ENCODE results near the gene TBPL1.

The TBPL1 gene

DNA sequence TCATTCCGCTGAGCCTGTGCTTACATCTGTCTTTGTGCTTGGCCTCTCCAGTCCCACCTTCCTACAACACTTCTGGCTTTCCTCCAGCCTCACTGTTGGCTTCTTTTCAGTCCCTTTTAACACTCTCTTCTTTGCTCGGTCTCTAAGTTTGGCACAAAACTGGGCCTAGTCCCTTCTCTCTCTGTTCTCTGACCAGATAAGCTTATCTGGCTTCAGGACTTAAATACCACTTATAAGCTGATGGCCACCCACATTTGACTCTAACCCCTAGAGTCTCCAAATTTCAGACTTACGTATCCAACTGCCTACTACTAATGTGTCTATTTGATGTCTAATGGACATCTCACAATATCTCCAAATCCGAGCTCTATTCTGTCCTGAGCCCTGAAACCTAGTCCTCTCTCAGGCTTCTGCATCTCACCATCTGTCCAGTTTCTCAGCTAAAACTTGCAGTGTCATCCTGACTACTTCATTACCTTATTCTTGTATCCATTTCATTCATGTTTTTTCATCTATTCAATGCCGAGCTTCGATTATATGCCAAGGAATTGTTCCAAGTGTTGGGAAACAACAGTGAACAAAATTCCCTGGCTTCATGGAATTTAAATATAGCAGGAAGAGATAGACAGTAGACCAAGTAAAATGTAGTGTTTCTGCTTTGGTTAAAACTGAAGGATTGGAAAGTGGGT lies 40.1 kb downstream of the TBPL1 start:
- no peaks in the 10 kb centered on the region for H3K36me3 ChIP-seq (ENCODE audit: low read depth)
- ATAC-seq (ENCODE audit: low read depth), result no peak
- TF ChIP-seq, protein P1, sequence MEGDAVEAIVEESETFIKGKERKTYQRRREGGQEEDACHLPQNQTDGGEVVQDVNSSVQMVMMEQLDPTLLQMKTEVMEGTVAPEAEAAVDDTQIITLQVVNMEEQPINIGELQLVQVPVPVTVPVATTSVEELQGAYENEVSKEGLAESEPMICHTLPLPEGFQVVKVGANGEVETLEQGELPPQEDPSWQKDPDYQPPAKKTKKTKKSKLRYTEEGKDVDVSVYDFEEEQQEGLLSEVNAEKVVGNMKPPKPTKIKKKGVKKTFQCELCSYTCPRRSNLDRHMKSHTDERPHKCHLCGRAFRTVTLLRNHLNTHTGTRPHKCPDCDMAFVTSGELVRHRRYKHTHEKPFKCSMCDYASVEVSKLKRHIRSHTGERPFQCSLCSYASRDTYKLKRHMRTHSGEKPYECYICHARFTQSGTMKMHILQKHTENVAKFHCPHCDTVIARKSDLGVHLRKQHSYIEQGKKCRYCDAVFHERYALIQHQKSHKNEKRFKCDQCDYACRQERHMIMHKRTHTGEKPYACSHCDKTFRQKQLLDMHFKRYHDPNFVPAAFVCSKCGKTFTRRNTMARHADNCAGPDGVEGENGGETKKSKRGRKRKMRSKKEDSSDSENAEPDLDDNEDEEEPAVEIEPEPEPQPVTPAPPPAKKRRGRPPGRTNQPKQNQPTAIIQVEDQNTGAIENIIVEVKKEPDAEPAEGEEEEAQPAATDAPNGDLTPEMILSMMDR (IDR thresholded peaks at IDR 0.05; ENCODE audit: poor library complexity, severe bottlenecking), result no peak
- H3K4me1 ChIP-seq (ENCODE audit: insufficient read depth, poor library complexity, severe bottlenecking), result peaks cover 16% of the 10 kb centered on the region
- no peak overlapping the region for H3K27ac ChIP-seq (ENCODE audit: poor library complexity, severe bottlenecking)
- no peak overlapping the region for H3K4me3 ChIP-seq (ENCODE audit: severe bottlenecking)
- no peak for DNase-seq (ENCODE audit: low spot score)
- no peaks in the 10 kb centered on the region for H3K27me3 ChIP-seq (ENCODE audit: insufficient read depth, poor library complexity, severe bottlenecking)
- no peaks in the 10 kb centered on the region for H3K9me3 ChIP-seq (ENCODE audit: severe bottlenecking)

DNA sequence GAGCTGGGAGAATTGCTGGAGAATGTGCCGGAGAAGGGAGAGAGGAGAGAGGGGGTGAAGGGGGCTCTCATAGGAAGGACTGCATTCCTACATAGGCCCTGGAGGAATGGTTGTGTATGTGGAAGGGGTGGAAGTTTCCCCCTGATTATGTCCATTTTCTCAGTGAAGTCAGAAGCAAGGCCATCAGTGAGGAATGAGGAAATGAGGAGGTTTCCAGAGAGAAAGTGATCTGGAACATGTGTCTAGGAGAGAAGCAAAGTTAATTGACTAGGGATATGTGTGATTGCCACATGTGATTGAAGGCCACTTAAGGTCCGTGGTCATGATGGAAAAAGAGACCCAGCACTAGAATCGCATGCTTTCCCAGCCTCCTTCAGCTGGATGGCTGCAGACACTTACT lies 42.3 kb downstream of the TBPL1 start:
- ATAC-seq (ENCODE audit: low read depth) (no peak), DNase-seq (ENCODE audit: low spot score) (no peak)
- TF ChIP-seq, protein P1 (IDR thresholded peaks at IDR 0.05; ENCODE audit: poor library complexity, severe bottlenecking), result no peak
- no peak overlapping the region for H3K27ac ChIP-seq (ENCODE audit: poor library complexity, severe bottlenecking)
- H3K27me3 ChIP-seq (ENCODE audit: insufficient read depth, poor library complexity, severe bottlenecking), result no peaks in the 10 kb centered on the region
- H3K9me3 ChIP-seq (ENCODE audit: severe bottlenecking), result no peaks in the 10 kb centered on the region
- no peak overlapping the region for H3K4me3 ChIP-seq (ENCODE audit: severe bottlenecking)
- H3K4me1 ChIP-seq (ENCODE audit: insufficient read depth, poor library complexity, severe bottlenecking), result peaks cover 20% of the 10 kb centered on the region
- no peaks in the 10 kb centered on the region for H3K36me3 ChIP-seq (ENCODE audit: low read depth)

DNA sequence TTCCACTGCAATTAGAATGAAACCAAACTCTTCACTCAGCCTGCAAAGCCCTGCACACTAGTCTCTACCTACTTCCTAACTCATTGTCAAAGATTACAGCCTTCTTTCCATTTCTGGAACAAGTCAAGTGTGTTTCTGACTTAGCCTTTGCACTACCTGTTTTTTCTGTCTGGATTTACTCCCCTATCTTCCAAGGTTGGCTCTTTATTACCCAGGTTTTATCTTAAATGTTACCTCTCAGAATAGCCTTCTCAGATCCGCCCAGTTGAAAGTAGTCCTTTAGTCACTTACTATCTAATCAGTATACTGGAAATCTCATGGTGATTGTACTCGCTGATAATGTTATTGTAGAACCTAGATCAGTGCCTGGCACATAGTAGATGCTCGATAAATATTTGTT lies 42.7 kb downstream of the TBPL1 start:
- peaks cover 24% of the 10 kb centered on the region for H3K4me1 ChIP-seq (ENCODE audit: insufficient read depth, poor library complexity, severe bottlenecking)
- no peaks in the 10 kb centered on the region for H3K27me3 ChIP-seq (ENCODE audit: insufficient read depth, poor library complexity, severe bottlenecking)
- no peaks in the 10 kb centered on the region for H3K9me3 ChIP-seq (ENCODE audit: severe bottlenecking)
- no peak overlapping the region for H3K27ac ChIP-seq (ENCODE audit: poor library complexity, severe bottlenecking)
- no peak overlapping the region for H3K4me3 ChIP-seq (ENCODE audit: severe bottlenecking)
- H3K36me3 ChIP-seq (ENCODE audit: low read depth), result no peaks in the 10 kb centered on the region
- TF ChIP-seq, protein P1 (IDR thresholded peaks at IDR 0.05; ENCODE audit: poor library complexity, severe bottlenecking), result no peak
- ATAC-seq (ENCODE audit: low read depth) (no peak), DNase-seq (ENCODE audit: low spot score) (no peak)

DNA sequence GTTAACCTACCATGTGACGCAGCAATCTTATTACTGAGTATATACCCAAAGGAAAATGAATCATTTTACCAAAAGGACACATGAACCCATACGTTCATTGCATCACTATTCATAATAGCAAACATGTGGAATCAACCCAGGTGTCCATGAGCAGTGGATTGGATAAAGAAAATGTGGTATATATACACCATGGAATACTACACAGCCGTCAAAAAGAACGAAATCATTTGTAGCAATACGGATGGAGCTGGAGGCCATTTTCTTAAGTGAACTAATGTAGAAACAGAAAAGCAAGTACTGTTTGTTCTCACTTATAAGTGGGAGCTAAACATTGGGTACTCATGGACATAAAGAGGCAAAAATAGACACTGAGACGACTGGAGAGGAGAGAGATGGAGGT lies 44.2 kb downstream of the TBPL1 start:
- no peaks in the 10 kb centered on the region for H3K9me3 ChIP-seq (ENCODE audit: severe bottlenecking)
- ATAC-seq (ENCODE audit: low read depth), result no peak

DNA sequence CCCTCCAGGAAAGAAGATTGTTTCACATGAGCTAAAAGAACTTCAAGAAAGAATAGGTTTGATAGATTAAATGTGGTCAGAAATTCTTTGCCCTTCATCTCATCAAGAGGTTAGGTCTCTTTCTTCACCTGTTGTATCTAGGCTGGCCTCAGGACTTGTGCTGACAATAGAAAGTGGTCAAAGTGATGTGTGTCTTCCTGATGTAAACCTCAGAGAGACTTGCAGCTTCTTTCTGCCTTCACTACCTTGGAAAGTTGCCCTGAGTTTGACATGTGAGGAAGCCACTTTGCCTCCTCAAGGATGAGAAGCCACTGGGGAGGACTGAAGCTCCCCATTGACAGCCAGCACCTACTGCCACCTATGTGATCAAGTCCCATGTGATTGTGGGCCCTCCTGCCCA lies 46.3 kb downstream of the TBPL1 start:
- ATAC-seq (ENCODE audit: low read depth), result no peak
- Histone ChIP-seq H3K4me3 (ENCODE audit: severe bottlenecking) (no peak overlapping the region), H3K27me3 (ENCODE audit: insufficient read depth, poor library complexity, severe bottlenecking) (no peaks in the 10 kb centered on the region), H3K4me1 (ENCODE audit: insufficient read depth, poor library complexity, severe bottlenecking) (peaks cover 16% of the 10 kb centered on the region), H3K9me3 (ENCODE audit: severe bottlenecking) (no peaks in the 10 kb centered on the region), H3K27ac (ENCODE audit: poor library complexity, severe bottlenecking) (no peak overlapping the region), H3K36me3 (ENCODE audit: low read depth) (no peaks in the 10 kb centered on the region)
- DNase-seq (ENCODE audit: low spot score), result no peak
- TF ChIP-seq, protein P1 (IDR thresholded peaks at IDR 0.05; ENCODE audit: poor library complexity, severe bottlenecking), result no peak

More for the DNA sequence above, 44.2 kb downstream of the TBPL1 start:
- peaks cover 16% of the 10 kb centered on the region for H3K4me1 ChIP-seq (ENCODE audit: insufficient read depth, poor library complexity, severe bottlenecking)
- no peaks in the 10 kb centered on the region for H3K27me3 ChIP-seq (ENCODE audit: insufficient read depth, poor library complexity, severe bottlenecking)
- TF ChIP-seq, protein P1 (IDR thresholded peaks at IDR 0.05; ENCODE audit: poor library complexity, severe bottlenecking), result no peak
- H3K36me3 ChIP-seq (ENCODE audit: low read depth), result no peaks in the 10 kb centered on the region
- H3K4me3 ChIP-seq (ENCODE audit: severe bottlenecking), result no peak overlapping the region
- no peak overlapping the region for H3K27ac ChIP-seq (ENCODE audit: poor library complexity, severe bottlenecking)
- DNase-seq (ENCODE audit: low spot score), result no peak

Measured in RWPE2 (cell line).